Caki2 (cell line): ENCODE measurements around the gene CLDN4. TPM values are rescaled to one million over a fixed set of nuclear protein-coding genes. Genes with fewer than 3 reads are reported as not detected.
"Not testable (repeated sequence)": the region's sequence is repeated elsewhere in the genome, so short reads cannot be mapped to it uniquely, and the experiment has no call there.

Source experiments
- DNase-seq: peaks from one replicate; pipeline ENCODE4 v3.0.0-alpha.2; 2015; ENCODE audit warnings: low read depth
- in situ Hi-C: cut with HindIII; loops from 2 replicates; pipeline ENCODE4 v1.10.0; 2016; ENCODE audit warnings: low sequenced_read_pairs, low pct_unique_long_range_greater_than_20kb, mixed read lengths
- total RNA-seq: library from RNA; depleted of rRNA; stranded (reverse); fragments of >200 nt; shearing (Covaris generic); gene quantifications from 2 replicates; pipeline ENCODE4 v1.2.3, GENCODE V29; 2014; ENCODE audit warnings: low replicate concordance

The CLDN4 gene
- total RNA-seq, 1 experiment from 2014 or later = 414 TPM

DNA sequence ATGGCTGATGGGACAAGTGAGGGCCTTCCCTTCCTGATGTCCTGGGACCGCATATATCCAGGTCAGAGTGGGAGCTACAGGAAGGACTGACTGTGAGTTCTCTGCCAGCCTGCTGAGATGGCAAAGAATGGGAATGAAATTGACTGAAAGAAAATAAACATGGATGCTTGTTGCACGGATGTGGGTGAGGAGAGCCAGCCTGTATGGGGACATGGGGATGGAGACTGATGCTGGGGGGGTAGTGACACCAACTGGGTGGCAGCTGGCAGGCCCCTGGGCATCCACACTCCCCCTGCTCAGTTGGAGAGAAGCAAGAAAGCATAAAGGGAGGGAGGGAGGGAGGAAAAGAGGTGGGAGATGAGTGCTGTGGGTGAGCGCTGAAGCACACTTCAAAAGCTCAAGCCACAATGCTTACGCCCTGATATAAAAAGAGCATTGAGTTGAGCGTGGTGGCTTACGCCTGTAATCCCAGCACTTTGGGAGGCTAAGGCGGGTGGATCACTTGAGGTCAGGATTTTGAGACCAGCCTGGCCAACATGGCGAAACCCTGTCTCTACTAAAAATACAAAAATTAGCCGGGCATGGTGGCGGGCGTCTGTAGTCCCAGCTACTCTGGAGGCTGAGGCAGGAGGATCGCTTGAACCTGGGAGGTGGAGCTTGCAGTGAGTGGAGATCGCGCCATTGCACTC is 9.1 kb upstream of the CLDN4 start:
- in situ Hi-C loops, DNase-seq: not testable (repeated sequence)

DNA sequence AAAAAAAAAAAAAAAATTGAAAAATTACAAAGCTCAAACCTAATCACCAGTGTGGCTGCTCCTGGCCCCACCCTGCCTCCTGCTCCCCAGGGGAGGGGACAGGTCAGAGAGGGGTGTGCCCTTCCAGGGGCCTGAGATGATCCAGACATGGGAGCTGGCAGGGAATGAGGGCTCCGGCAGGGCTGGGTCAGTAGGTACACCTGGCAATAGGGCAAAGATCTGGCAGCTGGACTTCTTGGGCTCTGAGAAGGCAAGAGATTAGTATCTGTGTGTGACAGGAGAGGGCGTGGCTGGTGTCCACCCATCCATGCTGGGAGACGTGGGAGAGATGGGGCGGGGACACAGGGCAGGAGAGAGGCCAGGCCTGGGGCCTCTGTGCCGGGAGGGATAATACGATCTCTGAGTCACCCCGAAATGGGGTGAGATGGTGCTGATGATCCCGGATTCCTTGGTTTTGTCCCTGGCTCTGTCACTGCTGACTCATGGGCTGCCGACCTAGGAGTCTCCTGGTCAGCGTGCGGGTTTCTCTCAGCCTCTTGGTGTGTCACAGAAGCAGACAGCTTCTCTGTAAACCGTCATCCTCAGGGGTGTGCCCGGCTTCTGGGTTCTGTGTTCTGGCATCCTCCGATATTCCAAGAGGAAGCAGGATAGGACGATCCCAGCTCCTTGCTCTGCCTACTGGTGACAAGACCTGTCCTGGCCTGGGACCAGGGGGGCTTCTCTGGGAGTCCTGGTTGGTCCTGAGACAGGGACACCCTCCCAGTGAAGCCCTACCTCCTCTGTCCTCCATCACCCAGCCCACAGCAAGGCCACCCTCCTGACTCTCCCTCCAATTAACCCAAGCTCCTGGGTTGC is 8.2 kb upstream of the CLDN4 start:
- in situ Hi-C loops = no loop called here
- DNase-seq = peak; percentile 99

DNA sequence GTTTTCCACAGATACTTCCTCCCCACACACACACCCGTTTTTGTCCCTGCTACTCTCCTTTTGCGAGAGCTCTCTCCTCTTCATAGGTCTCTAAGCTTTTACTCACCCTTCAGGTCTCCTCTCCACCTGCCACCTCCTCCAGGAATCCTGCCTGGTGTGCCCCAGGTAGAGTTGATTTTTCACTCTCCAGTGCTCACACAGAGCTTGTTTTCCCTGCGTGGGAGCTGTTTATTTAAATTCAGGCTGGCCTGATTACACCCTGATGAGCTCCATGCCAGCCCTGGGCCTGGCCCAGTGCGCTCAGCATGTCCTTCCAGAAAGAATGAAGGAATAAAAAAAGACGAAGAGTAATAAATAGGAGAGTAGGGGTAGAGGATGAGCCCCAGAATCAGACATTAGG is 7.5 kb upstream of the CLDN4 start:
- DNase-seq = no peak
- in situ Hi-C loops = no loop called here

DNA sequence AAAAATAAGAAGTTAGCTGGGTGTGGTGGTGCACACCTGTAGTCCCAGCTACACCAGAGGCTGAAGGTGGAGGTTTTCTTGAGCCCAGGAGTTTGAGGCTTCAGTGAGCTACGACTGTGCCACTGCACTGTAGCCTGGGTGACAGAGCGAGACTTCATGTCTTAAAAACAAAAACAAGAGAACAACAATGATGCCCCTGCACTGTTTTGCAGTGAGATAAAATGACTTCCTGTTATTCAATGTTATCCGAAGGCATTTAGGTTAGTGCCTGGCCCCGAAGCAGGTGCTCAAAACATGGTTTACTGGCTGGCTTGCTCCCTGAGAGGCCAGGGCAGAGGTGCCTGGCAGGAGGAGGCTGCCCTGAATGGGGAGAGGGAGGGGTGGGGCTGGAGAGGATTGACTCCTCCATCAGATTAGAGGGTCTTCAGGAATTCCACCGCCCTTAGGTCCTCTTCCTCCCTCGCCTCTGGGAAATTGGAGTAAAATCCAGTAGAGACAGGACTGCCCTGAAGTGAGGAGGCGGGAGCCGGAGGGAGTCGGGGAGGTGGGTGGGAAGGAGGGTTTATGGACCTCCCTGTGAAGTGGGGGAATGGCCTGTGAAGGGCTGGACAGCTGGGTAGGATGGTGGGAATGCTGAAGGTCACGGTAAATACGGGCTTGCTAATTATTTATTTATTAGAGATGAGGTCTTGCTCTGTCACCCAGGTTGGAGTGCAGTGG is 6.8 kb upstream of the CLDN4 start:
- no peak for DNase-seq
- in situ Hi-C loops = no loop called here

DNA sequence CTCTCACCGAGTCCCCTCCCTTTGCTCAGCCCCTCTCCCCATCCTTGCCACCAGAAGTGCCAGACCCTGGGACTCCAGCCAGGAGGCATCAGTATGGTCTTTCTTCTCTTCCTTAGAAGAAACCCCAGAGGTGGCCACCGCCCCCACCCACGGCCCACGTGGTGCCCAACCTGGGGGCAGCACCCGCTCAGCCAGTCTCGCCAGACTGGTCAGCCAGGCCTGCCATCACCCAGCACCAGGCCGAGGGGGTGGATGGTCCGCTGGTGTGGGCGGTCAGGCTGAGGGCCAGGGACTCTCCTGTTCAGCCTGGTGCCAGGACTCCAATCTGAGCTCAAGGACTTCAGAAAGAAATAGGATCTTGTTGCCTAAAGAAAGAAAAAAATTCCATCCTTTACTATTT is 5.8 kb upstream of the CLDN4 start:
- DNase-seq = no peak
- in situ Hi-C loops = no loop called here

DNA sequence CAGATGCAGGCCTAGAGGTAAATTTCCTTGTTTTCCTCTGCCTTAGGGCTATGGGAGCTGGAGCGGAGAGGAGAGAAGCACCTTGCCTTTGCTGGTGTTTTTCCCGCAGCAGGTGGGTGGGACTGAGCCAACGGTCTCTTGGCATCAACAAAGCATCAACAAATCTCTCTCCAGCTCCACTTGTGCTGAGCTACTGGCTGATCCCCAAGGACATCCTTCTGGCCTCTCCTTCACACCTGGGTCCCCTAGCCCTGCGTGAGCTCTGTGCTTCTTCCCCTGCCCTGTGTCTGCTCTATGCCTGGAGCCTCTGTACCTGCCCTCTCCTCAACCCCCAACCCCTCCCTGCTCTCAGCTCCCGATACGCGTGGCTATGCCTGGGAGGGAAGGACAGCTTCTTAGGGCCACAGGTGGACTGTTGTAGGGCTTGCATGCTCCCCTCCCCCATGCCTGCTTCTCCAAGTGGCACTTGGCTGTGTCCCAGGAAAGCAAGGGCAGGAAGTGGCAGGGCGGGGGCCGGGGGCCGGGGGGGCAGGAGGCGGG is 3.2 kb upstream of the CLDN4 start:
- in situ Hi-C loops = no loop called here
- DNase-seq = peak; percentile 87

DNA sequence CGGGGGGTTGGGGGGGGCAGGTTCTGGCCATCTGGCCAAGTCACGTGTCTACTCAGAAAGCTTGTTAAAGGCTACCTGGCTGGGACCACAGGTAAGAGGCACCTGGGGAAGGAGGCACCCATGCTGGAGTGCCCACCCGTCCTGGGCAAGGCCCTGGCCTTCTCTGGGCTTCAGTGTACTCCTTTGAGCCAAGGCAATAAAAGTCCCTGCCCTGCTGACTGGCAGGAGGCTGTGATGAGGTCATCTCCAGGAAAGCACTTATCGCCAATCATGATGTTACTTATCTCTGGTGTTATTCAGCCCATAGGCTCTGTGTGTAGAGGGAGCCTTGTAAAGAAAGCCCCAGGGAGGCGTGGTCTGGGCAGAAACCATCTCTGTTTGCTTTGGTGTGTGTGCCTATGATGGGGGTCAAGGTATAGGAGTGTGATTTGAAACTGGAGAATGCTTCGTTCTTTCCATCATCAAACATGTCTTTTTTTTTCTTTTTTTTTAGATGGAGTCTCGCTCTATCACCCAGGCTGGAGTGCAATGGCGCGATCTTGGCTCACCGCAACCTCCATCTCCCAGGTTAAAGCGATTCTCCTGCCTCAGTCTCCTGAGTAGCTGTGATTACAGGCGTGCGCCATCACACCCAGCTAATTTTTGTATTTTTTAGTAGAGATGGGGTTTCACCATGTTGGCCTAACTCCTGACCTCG is 2.5 kb upstream of the CLDN4 start:
- DNase-seq = peak; percentile 90
- in situ Hi-C loops = no loop called here

DNA sequence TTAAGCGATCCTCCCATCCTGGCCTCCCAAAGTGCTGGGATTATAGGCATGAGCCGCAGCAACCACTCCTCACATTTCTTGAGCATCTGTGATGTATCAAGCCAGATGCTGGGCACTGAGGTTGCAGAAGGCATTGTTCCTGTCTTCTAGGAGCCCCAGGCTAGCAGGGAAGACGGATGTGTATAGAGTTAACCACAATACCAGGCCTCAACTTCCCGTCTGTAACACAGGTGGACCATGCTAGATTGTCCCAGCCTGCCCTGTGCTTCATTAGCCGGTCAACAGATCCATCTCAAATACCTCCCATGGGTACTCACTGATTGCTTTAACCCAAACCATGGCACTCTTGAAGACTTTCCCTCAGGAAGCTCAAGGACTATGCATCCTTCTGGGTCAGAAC is 1.8 kb upstream of the CLDN4 start:
- no peak for DNase-seq
- in situ Hi-C loops = no loop called here

DNA sequence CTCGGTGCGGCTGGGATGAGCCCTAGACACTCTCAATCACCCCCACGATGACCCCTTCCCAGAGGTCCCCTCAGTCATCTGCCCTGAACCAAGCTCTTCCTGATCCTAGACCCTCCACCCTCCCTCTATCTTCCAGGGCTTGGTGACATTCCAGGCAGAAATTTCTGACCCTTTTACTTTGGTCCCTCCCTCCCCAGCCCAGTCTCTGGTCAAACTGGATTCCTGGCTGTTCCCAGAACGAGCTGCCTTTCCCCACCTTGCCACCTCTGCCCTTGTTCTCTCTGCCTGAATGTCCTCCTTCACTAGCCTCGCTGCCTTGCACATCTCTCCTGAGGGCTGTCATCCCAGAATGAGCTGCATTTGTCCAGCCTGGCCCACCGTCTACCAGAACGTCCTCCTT is 1.3 kb upstream of the CLDN4 start:
- in situ Hi-C loops = no loop called here
- DNase-seq = no peak

DNA sequence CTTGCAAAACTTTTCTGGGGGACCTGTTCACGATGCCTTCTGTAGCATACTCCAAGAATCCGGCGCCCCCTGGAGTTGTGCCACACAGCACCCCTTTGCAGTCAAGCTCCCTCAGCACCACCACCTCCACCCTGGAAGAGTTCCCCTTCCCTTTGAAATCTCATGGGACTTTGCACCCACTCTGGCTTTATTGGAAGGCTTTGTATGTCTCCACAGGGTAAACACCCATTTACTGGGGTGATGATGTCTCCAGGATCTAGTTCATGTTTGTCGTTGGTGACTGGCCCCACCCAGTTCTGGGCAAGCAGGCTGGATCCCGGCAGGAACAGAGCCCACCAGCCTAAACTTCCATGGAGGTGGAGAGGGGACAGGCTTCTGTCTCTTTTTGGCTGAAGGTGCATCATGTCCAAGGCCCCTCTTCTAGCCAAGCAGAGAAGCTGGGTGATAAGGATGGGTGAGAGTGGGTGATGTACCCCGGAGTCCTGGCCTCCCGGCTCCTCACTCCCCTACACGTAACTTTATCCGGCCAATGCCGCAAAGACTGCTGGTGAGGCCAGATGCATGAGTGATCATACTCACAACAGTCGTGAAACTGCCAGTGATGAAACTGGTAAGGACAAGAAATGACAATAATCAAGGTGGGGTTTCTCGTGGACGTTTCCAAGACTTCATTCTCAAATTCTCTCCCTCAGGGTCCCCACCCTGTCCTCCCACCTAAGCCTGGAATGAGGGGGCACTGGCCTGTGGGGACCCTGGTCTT is 695 bp upstream of the CLDN4 start:
- DNase-seq = no peak
- in situ Hi-C loops = no loop called here

DNA sequence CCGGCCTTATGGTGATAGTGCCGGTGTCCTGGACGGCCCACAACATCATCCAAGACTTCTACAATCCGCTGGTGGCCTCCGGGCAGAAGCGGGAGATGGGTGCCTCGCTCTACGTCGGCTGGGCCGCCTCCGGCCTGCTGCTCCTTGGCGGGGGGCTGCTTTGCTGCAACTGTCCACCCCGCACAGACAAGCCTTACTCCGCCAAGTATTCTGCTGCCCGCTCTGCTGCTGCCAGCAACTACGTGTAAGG is 713 bp downstream of the CLDN4 start:
- in situ Hi-C loops = no loop called here
- DNase-seq = no peak

DNA sequence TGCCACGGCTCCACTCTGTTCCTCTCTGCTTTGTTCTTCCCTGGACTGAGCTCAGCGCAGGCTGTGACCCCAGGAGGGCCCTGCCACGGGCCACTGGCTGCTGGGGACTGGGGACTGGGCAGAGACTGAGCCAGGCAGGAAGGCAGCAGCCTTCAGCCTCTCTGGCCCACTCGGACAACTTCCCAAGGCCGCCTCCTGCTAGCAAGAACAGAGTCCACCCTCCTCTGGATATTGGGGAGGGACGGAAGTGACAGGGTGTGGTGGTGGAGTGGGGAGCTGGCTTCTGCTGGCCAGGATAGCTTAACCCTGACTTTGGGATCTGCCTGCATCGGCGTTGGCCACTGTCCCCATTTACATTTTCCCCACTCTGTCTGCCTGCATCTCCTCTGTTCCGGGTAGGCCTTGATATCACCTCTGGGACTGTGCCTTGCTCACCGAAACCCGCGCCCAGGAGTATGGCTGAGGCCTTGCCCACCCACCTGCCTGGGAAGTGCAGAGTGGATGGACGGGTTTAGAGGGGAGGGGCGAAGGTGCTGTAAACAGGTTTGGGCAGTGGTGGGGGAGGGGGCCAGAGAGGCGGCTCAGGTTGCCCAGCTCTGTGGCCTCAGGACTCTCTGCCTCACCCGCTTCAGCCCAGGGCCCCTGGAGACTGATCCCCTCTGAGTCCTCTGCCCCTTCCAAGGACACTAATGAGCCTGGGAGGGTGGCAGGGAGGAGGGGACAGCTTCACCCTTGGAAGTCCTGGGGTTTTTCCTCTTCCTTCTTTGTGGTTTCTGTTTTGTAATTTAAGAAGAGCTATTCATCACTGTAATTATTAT is 1.2 kb downstream of the CLDN4 start:
- in situ Hi-C loops = no loop called here
- DNase-seq = peak; percentile 75

DNA sequence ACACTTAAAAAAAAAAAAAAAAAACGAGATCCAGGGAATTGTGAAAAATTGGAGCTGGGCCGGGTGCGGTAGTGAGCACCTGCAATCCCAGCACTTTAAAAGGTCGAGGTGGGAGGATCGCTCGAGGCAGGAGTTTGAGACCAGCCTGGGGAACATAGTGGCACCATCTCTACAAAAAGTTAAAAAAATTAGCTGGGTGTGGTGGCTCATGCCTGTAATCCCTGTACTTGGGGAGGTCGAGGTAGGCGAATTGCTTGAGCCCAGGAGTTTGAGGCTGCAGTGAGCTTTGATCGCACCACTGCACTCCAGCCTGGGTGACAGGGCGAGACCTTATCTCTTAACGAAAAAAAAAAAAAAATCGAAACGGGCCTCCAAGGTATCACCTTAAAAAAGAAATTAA is 2.0 kb downstream of the CLDN4 start:
- peak; percentile 71 for DNase-seq
- in situ Hi-C loops = no loop called here

DNA sequence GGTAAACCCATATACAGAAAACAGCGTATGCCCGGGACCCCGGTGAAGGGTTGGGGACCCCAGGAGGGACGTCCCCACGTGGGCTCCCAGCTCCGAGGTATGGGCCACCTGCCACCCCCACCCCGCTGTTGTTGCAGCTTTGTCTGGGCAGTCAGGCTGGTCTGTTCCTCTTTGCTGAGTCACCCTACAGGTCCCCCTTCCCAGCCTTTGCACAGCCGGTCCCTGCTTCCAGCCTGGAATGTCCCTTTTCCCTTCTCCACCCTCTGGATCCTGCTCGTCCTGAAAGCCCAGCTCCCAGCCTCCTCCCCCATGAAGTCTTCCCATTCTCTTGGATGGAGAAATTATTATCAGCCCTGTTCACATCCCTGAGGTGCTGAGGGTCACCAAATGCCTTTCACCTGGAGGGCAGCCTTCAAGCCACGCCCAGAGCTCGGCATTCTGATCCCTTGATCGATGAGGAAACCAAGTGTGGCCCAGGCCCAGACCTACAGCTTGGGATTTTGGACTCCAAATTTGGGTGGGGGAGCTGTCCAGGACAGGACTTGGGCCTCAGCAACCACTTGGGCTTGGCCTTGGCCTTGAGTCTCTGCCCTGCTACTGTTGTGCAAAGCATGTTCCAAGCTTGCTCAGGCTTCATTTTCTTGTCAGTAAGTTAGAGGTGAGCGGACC is 2.6 kb downstream of the CLDN4 start:
- DNase-seq = peak; percentile 78

DNA sequence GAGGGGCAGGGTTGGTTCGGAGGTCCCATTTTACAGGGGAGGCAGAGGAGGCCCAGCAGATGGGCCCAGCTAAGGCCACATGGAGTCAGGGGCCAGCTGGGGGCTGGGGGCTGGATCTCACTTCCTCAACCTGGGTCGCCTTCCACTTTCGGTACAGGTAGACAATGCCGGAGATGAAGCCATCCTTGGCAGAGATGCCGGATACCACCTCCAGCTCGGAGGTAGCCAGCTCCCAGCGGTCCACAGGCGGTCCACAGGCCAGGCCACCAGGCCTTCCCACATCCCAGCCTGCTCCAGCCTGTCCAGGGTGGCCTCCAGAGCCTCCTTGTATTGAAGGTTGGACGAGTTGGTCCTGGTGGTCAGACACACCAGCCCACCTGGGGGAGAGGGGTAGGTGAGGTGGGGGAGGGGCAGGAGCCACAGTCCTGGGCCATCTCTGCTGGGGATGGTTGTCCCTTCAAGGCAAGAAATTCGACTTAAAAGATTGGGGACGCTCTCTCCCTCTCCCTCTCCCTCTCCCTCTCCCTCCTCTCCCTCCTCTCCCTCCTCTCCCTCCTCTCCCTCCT is 3.9 kb downstream of the CLDN4 start:
- in situ Hi-C loops = no loop called here
- DNase-seq = no peak

More for the DNA sequence above, 2.6 kb downstream of the CLDN4 start:
- in situ Hi-C loops = no loop called here

DNA sequence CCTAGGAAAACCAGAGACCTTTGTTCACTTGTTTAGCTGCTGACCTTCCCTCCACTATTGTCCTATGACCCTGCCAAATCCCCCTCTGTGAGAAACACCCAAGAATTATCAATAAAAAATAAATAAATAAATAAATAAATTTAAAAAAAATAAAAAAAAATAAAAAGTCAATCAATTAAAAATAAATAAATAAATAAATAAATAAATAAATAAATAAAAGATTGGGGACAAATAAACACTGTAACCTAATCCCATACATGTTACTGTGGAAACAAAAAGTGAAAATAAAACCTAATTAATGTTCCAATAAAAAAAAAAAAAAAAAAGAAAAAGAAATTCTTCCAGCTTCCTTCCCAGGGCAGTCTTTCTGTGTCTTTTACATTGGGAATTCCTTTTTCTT is 6.4 kb downstream of the CLDN4 start:
- in situ Hi-C loops, DNase-seq: not testable (repeated sequence)
